Calu3 (cell line): ENCODE results near the gene L1TD1. TPM values are rescaled to one million over a fixed set of nuclear protein-coding genes. Genes with fewer than 3 reads are reported as not detected.

Experiments
- BruUV-seq: library from RNA; stranded (reverse); fragments of 400-500 nt; replicated peaks from 2 replicates; lab custom pipeline; 2021; lab: Mats Ljungman, UMichigan
- CTCF ChIA-PET: fragments of 300-600 bp; sonication (Branson Sonifier 250); formaldehyde crosslinking; loops from one replicate; lab custom pipeline; 2022; ENCODE audit warnings: antibody characterized with exemption; lab: Charles Lee
- DNase-seq: peaks from one replicate; pipeline ENCODE4 v3.0.0; 2022
- H3K27ac Mint-ChIP-seq: one replicate; pipeline ENCODE4 v1.8.0; 2022; ENCODE audit warnings: mixed read lengths; ENCODE audit not compliant: unreplicated experiment
- H3K27me3 Mint-ChIP-seq: one replicate; pipeline ENCODE4 v1.8.0; 2022; ENCODE audit warnings: mixed read lengths; ENCODE audit not compliant: unreplicated experiment
- H3K36me3 Mint-ChIP-seq: one replicate; pipeline ENCODE4 v1.8.0; 2022; ENCODE audit warnings: mild to moderate bottlenecking, moderate library complexity, mixed read lengths; ENCODE audit not compliant: insufficient read depth, unreplicated experiment
- H3K4me1 Mint-ChIP-seq: one replicate; pipeline ENCODE4 v1.8.0; 2022; ENCODE audit warnings: mild to moderate bottlenecking, low read depth, mixed read lengths; ENCODE audit not compliant: unreplicated experiment
- H3K4me3 Mint-ChIP-seq: one replicate; pipeline ENCODE4 v1.8.0; 2022; ENCODE audit warnings: mild to moderate bottlenecking, low read depth, moderate library complexity, mixed read lengths; ENCODE audit not compliant: unreplicated experiment
- H3K9me3 Mint-ChIP-seq: one replicate; pipeline ENCODE4 v1.8.0; 2022; ENCODE audit warnings: low read depth, mixed read lengths; ENCODE audit not compliant: unreplicated experiment
- CTCF ChIP-seq: fragments of 200-600 bp; IDR thresholded peaks from one replicate; pipeline ENCODE4 v1.8.0; 2022; ENCODE audit warnings: antibody characterized with exemption; ENCODE audit not compliant: unreplicated experiment
- intact Hi-C: fragments of 100-400 bp; cut with micrococcal nuclease; formaldehyde crosslinking; loops from one replicate; pipeline ENCODE4 v1.10.0; 2022; ENCODE audit not compliant: unreplicated experiment
- total RNA-seq: library from RNA; stranded (reverse); gene quantifications from 2 replicates; pipeline ENCODE4 v1.2.3, GENCODE V29; 2022

Gene L1TD1
- total RNA-seq, 1 experiment from 2014 or later: not detected

- Mint-ChIP-seq H3K4me3 (no peak overlapping the region), H3K4me1 (peaks cover 9% of the 10 kb centered on the region), H3K27me3 (no peaks in the 10 kb centered on the region), H3K36me3 (no peaks in the 10 kb centered on the region), H3K27ac (no peak overlapping the region), H3K9me3 (no peaks in the 10 kb centered on the region)
- no peak for DNase-seq
- TF ChIP-seq CTCF: no peak
- CTCF ChIA-PET: interaction anchor here (0.6 to 0.7 kb wide), 3 partner anchors 21 to 31 kb away, joined by 4 to 5 read pairs (median 4); no protein-coding TSS in a partner anchor
- intact Hi-C loops: no loop called here
- BruUV-seq: no TSS peak
These were observed 34.8 kb downstream of the L1TD1 start for GRCh38 chr1:62229468-62229867.

- BruUV-seq: no TSS peak
- no peak for DNase-seq
- intact Hi-C loops: no loop called here
These were observed 35.3 kb downstream of the L1TD1 start for GRCh38 chr1:62229932-62230331.

GRCh38 chr1:62230718-62231117, 36.1 kb downstream of the L1TD1 start:
- no TSS peak for BruUV-seq
- H3K4me3 Mint-ChIP-seq: no peak overlapping the region
- CTCF ChIA-PET: no interaction called here
- H3K4me1 Mint-ChIP-seq: peaks cover 16% of the 10 kb centered on the region
- no peaks in the 10 kb centered on the region for H3K27me3 Mint-ChIP-seq
- no peak overlapping the region for H3K27ac Mint-ChIP-seq
- intact Hi-C loops: no loop called here
- TF ChIP-seq CTCF: no peak
- DNase-seq: peak; percentile 44
- no peaks in the 10 kb centered on the region for H3K9me3 Mint-ChIP-seq
- no peaks in the 10 kb centered on the region for H3K36me3 Mint-ChIP-seq

More at GRCh38 chr1:62229932-62230331, 35.3 kb downstream of the L1TD1 start:
- Mint-ChIP-seq H3K9me3 (no peaks in the 10 kb centered on the region), H3K27ac (no peak overlapping the region), H3K36me3 (no peaks in the 10 kb centered on the region), H3K4me3 (no peak overlapping the region), H3K4me1 (peaks cover 12% of the 10 kb centered on the region), H3K27me3 (no peaks in the 10 kb centered on the region)
- CTCF ChIA-PET: interaction anchor here (0.6 to 0.7 kb wide), 3 partner anchors 21 to 31 kb away, joined by 4 to 5 read pairs (median 4); no protein-coding TSS in a partner anchor
- no peak for TF ChIP-seq CTCF

GRCh38 chr1:62232871-62233278, 38.2 kb downstream of the L1TD1 start:
- Mint-ChIP-seq H3K27ac (no peak overlapping the region), H3K36me3 (no peaks in the 10 kb centered on the region), H3K9me3 (no peaks in the 10 kb centered on the region), H3K4me1 (peaks cover 16% of the 10 kb centered on the region), H3K4me3 (no peak overlapping the region), H3K27me3 (no peaks in the 10 kb centered on the region)
- CTCF ChIA-PET: no interaction called here
- TF ChIP-seq CTCF: no peak
- no TSS peak for BruUV-seq
- intact Hi-C loops: no loop called here
- DNase-seq: no peak
